ENCODE results near the gene NAALADL2. TPM values are rescaled to one million over a fixed set of nuclear protein-coding genes. Genes with fewer than 3 reads are reported as not detected.

The NAALADL2 gene
- total and polyA plus RNA-seq, 2 experiments from 2014 or later: 3.4 to 15.3 TPM

- Histone ChIP-seq H3K36me3 (replicated peaks; ENCODE audit: insufficient read depth, low read depth) (no peaks in the 10 kb centered on the region), H3K4me1 (ENCODE audit: insufficient read depth) (no peaks in the 10 kb centered on the region), H3K79me2 (no peaks in the 10 kb centered on the region), H3K9me3 (ENCODE audit: low read depth) (no peaks in the 10 kb centered on the region), H3K27me3 (no peaks in the 10 kb centered on the region), H3K4me3 (no peak overlapping the region), H2AFZ (no peak overlapping the region), H3K4me2 (no peak overlapping the region), H4K20me1 (ENCODE audit: insufficient read depth, poor library complexity, severe bottlenecking) (no peaks in the 10 kb centered on the region), H3K27ac (no peak overlapping the region), H3K9me2 (replicated peaks; ENCODE audit: insufficient read depth) (no peaks in the 10 kb centered on the region)
- no peak for TF ChIP-seq CTCF (IDR thresholded peaks at IDR 0.05; ENCODE audit: poor library complexity)
- DNase-seq (ENCODE audit: low spot score): no peak
- 84% methylated on average over 3 of the region's 3 CpGs for WGBS (ENCODE audit: low lambda C conversion rate, missing lambda C conversion rate)
Observed at GRCh38 chr3:175342196-175342595, 483.1 kb downstream of the NAALADL2 start.

- WGBS (ENCODE audit: low lambda C conversion rate, missing lambda C conversion rate): 65% methylated on average over 3 of the region's 3 CpGs
- H3K27ac ChIP-seq: no peak overlapping the region
Observed at GRCh38 chr3:175343946-175344345, 484.8 kb downstream of the NAALADL2 start.

GRCh38 chr3:175346573-175347356, 487.6 kb downstream of the NAALADL2 start:
- H3K9me3 ChIP-seq (ENCODE audit: low read depth): no peaks in the 10 kb centered on the region
- no peaks in the 10 kb centered on the region for H3K4me1 ChIP-seq (ENCODE audit: insufficient read depth)
- H3K79me2 ChIP-seq: no peaks in the 10 kb centered on the region
- no peak overlapping the region for H3K4me2 ChIP-seq
- no peak overlapping the region for H3K4me3 ChIP-seq
- 88% methylated on average over 8 of the region's 8 CpGs for WGBS (ENCODE audit: low lambda C conversion rate, missing lambda C conversion rate)
- DNase-seq (ENCODE audit: low spot score): peak; percentile 19
- no peaks in the 10 kb centered on the region for H3K27me3 ChIP-seq
- H3K9me2 ChIP-seq (replicated peaks; ENCODE audit: insufficient read depth): no peaks in the 10 kb centered on the region
- no peak for TF ChIP-seq CTCF (IDR thresholded peaks at IDR 0.05; ENCODE audit: poor library complexity)
- no peak for TF ChIP-seq EZH2 (IDR thresholded peaks at IDR 0.05; ENCODE audit: borderline replicate concordance)
- no peak for TF ChIP-seq EZH2phosphoT487 (IDR thresholded peaks at IDR 0.05; ENCODE audit: low read depth, severe bottlenecking, unreplicated experiment)
- no peaks in the 10 kb centered on the region for H3K36me3 ChIP-seq (replicated peaks; ENCODE audit: insufficient read depth, low read depth)
- no peaks in the 10 kb centered on the region for H4K20me1 ChIP-seq (ENCODE audit: insufficient read depth, poor library complexity, severe bottlenecking)
- H3K27ac ChIP-seq: no peak overlapping the region
- no peak overlapping the region for H2AFZ ChIP-seq

More at GRCh38 chr3:175343946-175344345, 484.8 kb downstream of the NAALADL2 start:
- H3K4me2 ChIP-seq: no peak overlapping the region
- H3K9me2 ChIP-seq (replicated peaks; ENCODE audit: insufficient read depth): no peaks in the 10 kb centered on the region
- H3K36me3 ChIP-seq (replicated peaks; ENCODE audit: insufficient read depth, low read depth): no peaks in the 10 kb centered on the region
- no peak for DNase-seq (ENCODE audit: low spot score)
- no peaks in the 10 kb centered on the region for H3K79me2 ChIP-seq
- no peaks in the 10 kb centered on the region for H3K4me1 ChIP-seq (ENCODE audit: insufficient read depth)
- H2AFZ ChIP-seq: no peak overlapping the region
- H4K20me1 ChIP-seq (ENCODE audit: insufficient read depth, poor library complexity, severe bottlenecking): no peaks in the 10 kb centered on the region
- TF ChIP-seq EZH2phosphoT487 (IDR thresholded peaks at IDR 0.05; ENCODE audit: low read depth, severe bottlenecking, unreplicated experiment) (no peak), CTCF (IDR thresholded peaks at IDR 0.05; ENCODE audit: poor library complexity) (no peak), EZH2 (IDR thresholded peaks at IDR 0.05; ENCODE audit: borderline replicate concordance) (no peak)
- no peak overlapping the region for H3K4me3 ChIP-seq
- no peaks in the 10 kb centered on the region for H3K9me3 ChIP-seq (ENCODE audit: low read depth)
- no peaks in the 10 kb centered on the region for H3K27me3 ChIP-seq

All from hepatocyte (in vitro differentiated cells).